ENCODE results near the gene PRKCB. TPM values are rescaled to one million over a fixed set of nuclear protein-coding genes. Genes with fewer than 3 reads are reported as not detected.

PRKCB gene
- total RNA-seq, 1 experiment from 2014 or later: not detected

DNA sequence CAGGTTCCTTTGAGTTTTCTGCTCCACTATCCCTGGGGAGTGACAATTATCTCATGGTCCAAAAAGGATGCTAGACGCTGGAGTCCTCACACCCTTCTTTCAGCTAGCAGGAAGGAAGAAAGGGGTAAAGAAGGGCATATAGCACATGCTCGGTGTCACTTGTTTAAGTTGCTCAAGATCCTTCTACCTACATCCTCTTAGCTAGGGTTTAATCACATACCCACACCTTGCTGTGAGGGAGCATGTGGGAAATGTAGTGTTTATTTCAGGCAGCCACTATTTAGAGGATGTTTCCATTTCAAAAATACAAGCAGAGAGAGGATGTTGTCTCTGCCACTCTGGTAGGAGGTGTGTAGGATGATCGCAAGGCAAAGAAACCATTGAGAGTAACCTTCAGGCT, 4.5 kb downstream of the PRKCB start:
- Mint-ChIP-seq H3K9me3 (ENCODE audit: low read depth, unreplicated experiment) (no peaks in the 10 kb centered on the region), H3K4me3 (ENCODE audit: low read depth, unreplicated experiment) (no peak overlapping the region), H3K36me3 (ENCODE audit: insufficient read depth, unreplicated experiment) (no peaks in the 10 kb centered on the region), H3K4me1 (ENCODE audit: low read depth, unreplicated experiment) (no peaks in the 10 kb centered on the region), H3K27ac (ENCODE audit: unreplicated experiment) (no peak overlapping the region), H3K27me3 (ENCODE audit: unreplicated experiment) (peaks cover 75% of the 10 kb centered on the region)
- CTCF ChIA-PET: no interaction called here
- intact Hi-C loops (cut with micrococcal nuclease; ENCODE audit: unreplicated experiment): no loop called here
- no TSS peak for BruUV-seq (replicated peaks)
- TF ChIP-seq, protein P1, sequence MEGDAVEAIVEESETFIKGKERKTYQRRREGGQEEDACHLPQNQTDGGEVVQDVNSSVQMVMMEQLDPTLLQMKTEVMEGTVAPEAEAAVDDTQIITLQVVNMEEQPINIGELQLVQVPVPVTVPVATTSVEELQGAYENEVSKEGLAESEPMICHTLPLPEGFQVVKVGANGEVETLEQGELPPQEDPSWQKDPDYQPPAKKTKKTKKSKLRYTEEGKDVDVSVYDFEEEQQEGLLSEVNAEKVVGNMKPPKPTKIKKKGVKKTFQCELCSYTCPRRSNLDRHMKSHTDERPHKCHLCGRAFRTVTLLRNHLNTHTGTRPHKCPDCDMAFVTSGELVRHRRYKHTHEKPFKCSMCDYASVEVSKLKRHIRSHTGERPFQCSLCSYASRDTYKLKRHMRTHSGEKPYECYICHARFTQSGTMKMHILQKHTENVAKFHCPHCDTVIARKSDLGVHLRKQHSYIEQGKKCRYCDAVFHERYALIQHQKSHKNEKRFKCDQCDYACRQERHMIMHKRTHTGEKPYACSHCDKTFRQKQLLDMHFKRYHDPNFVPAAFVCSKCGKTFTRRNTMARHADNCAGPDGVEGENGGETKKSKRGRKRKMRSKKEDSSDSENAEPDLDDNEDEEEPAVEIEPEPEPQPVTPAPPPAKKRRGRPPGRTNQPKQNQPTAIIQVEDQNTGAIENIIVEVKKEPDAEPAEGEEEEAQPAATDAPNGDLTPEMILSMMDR (IDR thresholded peaks at IDR 0.05; ENCODE audit: unreplicated experiment): no peak
- DNase-seq: no peak

DNA sequence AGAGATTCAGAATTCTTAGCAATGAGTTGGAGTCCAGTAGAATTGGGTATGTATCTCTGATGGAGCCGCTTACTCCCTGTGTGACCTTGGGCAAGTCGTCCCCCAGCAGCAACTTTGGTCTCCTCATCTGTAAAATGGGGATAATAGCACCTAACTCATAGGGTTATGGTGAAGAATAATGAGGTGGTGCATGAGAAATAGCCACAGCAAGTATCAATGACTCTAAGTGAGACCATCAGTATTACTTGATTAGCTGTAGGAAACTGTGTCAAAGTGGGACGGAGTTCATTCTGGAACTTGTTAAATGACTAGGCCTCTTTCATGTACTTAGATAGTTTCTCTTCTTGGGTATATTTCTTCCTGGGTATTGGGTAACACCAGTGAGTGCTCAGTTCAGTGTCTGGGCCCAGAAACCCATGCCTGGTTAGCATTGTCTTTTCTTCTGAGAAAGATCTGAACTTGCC, 6.4 kb downstream of the PRKCB start:
- H3K27ac Mint-ChIP-seq (ENCODE audit: unreplicated experiment): no peak overlapping the region
- intact Hi-C loops (cut with micrococcal nuclease; ENCODE audit: unreplicated experiment): no loop called here
- H3K4me1 Mint-ChIP-seq (ENCODE audit: low read depth, unreplicated experiment): no peaks in the 10 kb centered on the region
- no peak for DNase-seq
- H3K4me3 Mint-ChIP-seq (ENCODE audit: low read depth, unreplicated experiment): no peak overlapping the region
- TF ChIP-seq, protein P1 (IDR thresholded peaks at IDR 0.05; ENCODE audit: unreplicated experiment): no peak
- H3K9me3 Mint-ChIP-seq (ENCODE audit: low read depth, unreplicated experiment): no peaks in the 10 kb centered on the region
- H3K36me3 Mint-ChIP-seq (ENCODE audit: insufficient read depth, unreplicated experiment): no peaks in the 10 kb centered on the region
- CTCF ChIA-PET: no interaction called here
- H3K27me3 Mint-ChIP-seq (ENCODE audit: unreplicated experiment): peaks cover 80% of the 10 kb centered on the region
- BruUV-seq (replicated peaks): no TSS peak

DNA sequence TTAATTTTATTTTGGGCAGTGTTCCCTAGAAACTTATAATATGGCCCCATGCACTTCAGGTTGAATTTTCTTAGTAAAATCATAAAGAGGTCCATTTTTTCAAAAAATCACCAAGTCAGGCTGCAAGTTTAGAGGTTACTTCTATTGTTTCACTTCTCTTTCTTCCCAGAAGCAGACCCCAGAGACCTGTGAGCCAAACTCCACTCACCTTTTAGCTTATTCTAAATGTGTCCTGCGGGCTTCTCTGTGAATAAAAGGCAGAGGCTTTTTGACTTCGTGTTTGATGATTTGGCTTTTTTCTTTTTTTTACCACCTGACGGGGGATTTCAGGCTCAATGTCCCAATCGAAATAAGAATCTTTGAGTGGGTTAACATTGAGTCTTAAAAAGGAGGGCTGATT, 7.4 kb downstream of the PRKCB start:
- TF ChIP-seq, protein P1 (IDR thresholded peaks at IDR 0.05; ENCODE audit: unreplicated experiment): no peak
- Mint-ChIP-seq H3K9me3 (ENCODE audit: low read depth, unreplicated experiment) (no peaks in the 10 kb centered on the region), H3K27me3 (ENCODE audit: unreplicated experiment) (peaks cover 80% of the 10 kb centered on the region), H3K4me3 (ENCODE audit: low read depth, unreplicated experiment) (no peak overlapping the region), H3K36me3 (ENCODE audit: insufficient read depth, unreplicated experiment) (no peaks in the 10 kb centered on the region), H3K27ac (ENCODE audit: unreplicated experiment) (no peak overlapping the region), H3K4me1 (ENCODE audit: low read depth, unreplicated experiment) (no peaks in the 10 kb centered on the region)
- BruUV-seq (replicated peaks): no TSS peak
- CTCF ChIA-PET: no interaction called here
- no peak for DNase-seq
- intact Hi-C loops (cut with micrococcal nuclease; ENCODE audit: unreplicated experiment): no loop called here

DNA sequence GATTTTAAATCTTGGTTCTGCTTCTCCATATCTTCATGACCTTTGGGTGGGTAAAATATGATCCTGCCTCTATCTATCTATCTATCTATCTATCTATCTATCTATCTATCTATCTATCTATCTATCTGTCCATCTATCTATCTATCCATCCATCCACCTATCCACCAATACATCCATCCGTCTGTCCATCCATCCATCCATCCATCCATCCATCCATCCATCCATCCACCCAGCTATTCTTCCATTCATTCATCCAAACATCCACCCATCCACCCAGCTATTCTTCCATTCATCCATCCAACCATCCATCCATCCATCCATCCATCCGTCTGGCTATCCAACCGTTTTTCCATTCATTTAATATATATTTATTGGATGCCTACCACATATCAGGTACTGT, 11.5 kb downstream of the PRKCB start:
- no peak overlapping the region for H3K4me3 Mint-ChIP-seq (ENCODE audit: low read depth, unreplicated experiment)
- TF ChIP-seq, protein P1 (IDR thresholded peaks at IDR 0.05; ENCODE audit: unreplicated experiment): no peak
- DNase-seq: no peak
- intact Hi-C loops (cut with micrococcal nuclease; ENCODE audit: unreplicated experiment): no loop called here
- CTCF ChIA-PET: interaction anchor here (0.8 kb wide), 1 partner anchor 148 kb away, joined by 6 read pairs; no protein-coding TSS in a partner anchor
- no peaks in the 10 kb centered on the region for H3K9me3 Mint-ChIP-seq (ENCODE audit: low read depth, unreplicated experiment)
- H3K27ac Mint-ChIP-seq (ENCODE audit: unreplicated experiment): no peak overlapping the region
- H3K27me3 Mint-ChIP-seq (ENCODE audit: unreplicated experiment): peaks cover 87% of the 10 kb centered on the region
- BruUV-seq (replicated peaks): no TSS peak
- H3K4me1 Mint-ChIP-seq (ENCODE audit: low read depth, unreplicated experiment): no peaks in the 10 kb centered on the region
- H3K36me3 Mint-ChIP-seq (ENCODE audit: insufficient read depth, unreplicated experiment): no peaks in the 10 kb centered on the region
